Fibroblast of lung (primary cell): Measurements from ENCODE around the gene WDR11. TPM values are rescaled to one million over a fixed set of nuclear protein-coding genes. Genes with fewer than 3 reads are reported as not detected.

Source experiments
- DNase-seq, 2 donors: peaks; one replicate each; pipeline versions ENCODE4 v3.0.0 to v3.0.0-alpha.2; 2010; ENCODE audit warnings: low read depth in 2 of 2
- H2AFZ ChIP-seq: 2 replicates; pipeline ENCODE4 v1.5.1; 2012; ENCODE audit warnings: low read length, control low read depth, inconsistent platforms
- H3K27ac ChIP-seq: 2 replicates; pipeline ENCODE4 v1.5.1; 2011; ENCODE audit warnings: low read length, control low read depth; ENCODE audit not compliant: insufficient read depth
- H3K27me3 ChIP-seq: 2 replicates; pipeline ENCODE4 v1.5.1; 2011; ENCODE audit warnings: mild to moderate bottlenecking, low read length; ENCODE audit not compliant: control insufficient read depth, insufficient read depth
- H3K36me3 ChIP-seq: 2 replicates; pipeline ENCODE4 v1.5.1; 2011; ENCODE audit warnings: low read length; ENCODE audit not compliant: control insufficient read depth, insufficient read depth
- H3K4me1 ChIP-seq: 2 replicates; pipeline ENCODE4 v1.5.1; 2011; ENCODE audit warnings: low read length; ENCODE audit not compliant: control insufficient read depth, insufficient read depth; ENCODE audit errors: extremely low read depth
- H3K4me2 ChIP-seq: 2 replicates; pipeline ENCODE4 v1.5.1; 2011; ENCODE audit warnings: low read length, control low read depth; ENCODE audit not compliant: insufficient read depth; ENCODE audit errors: extremely low read depth
- H3K4me3 ChIP-seq, 4 experiments: fragments of 200-600 bp in 1 of 4; sonication (generic) in 1 of 4; replicated peaks in 1 of 4; 2 replicates each; pipeline ENCODE4 v1.5.1; 2011 to 2016; ENCODE audit warnings: low read length in 4 of 4, low read depth in 3 of 4, mild to moderate bottlenecking in 3 of 4, control low read depth in 2 of 4, inconsistent platforms in 1 of 4, mixed read lengths in 1 of 4; ENCODE audit not compliant: insufficient read depth in 1 of 4; ENCODE audit errors: control extremely low read depth in 1 of 4
- H3K79me2 ChIP-seq: 2 replicates; pipeline ENCODE4 v1.5.1; 2012; ENCODE audit warnings: mild to moderate bottlenecking, low read length, inconsistent platforms; ENCODE audit not compliant: control insufficient read depth, insufficient read depth
- H3K9ac ChIP-seq: 2 replicates; pipeline ENCODE4 v1.5.1; 2011; ENCODE audit warnings: mild to moderate bottlenecking, low read length, control low read depth; ENCODE audit not compliant: insufficient read depth
- H3K9me3 ChIP-seq: 2 replicates; pipeline ENCODE4 v1.5.1; 2012; ENCODE audit warnings: low read depth, low read length; ENCODE audit not compliant: control insufficient read depth, insufficient read depth
- H4K20me1 ChIP-seq: 2 replicates; pipeline ENCODE4 v1.5.1; 2011; ENCODE audit warnings: low read length; ENCODE audit not compliant: control insufficient read depth, insufficient read depth; ENCODE audit errors: extremely low read depth
- EZH2 ChIP-seq: IDR thresholded peaks from 2 replicates; pipeline ENCODE4 v1.5.1; 2012; ENCODE audit warnings: low read length, control low read depth, mild to moderate bottlenecking; ENCODE audit errors: missing control alignments
- polyA plus RNA-seq, 2 donors: library from polyadenylated mRNA; depleted of rRNA in 1 of 2; stranded (reverse) in 1 of 2; unstranded in 1 of 2; fragments of >200 nt; gene quantifications; 2 replicates each; pipeline ENCODE4 v1.2.1, GENCODE V29; 2011 to 2012; ENCODE audit warnings: missing spikeins in 1 of 2
- total RNA-seq: library from RNA; depleted of rRNA; stranded (reverse); fragments of >200 nt; gene quantifications from 2 replicates; pipeline ENCODE4 v1.2.1, GENCODE V29; 2014
- TF ChIP-seq, protein P1 (sequence below), 2 donors: IDR thresholded peaks in 1 of 2; conservative IDR thresholded peaks in 1 of 2; 1 replicate in 1 of 2; 2 replicates in 1 of 2; pipeline ENCODE4 v1.5.1; 2011 to 2012; ENCODE audit warnings: low read length in 2 of 2, control low read depth in 1 of 2, inconsistent platforms in 1 of 2, low read depth in 1 of 2, mild to moderate bottlenecking in 1 of 2

The WDR11 gene
- total and polyA plus RNA-seq, 2 donors (not counting 1 experiment from before 2014, with no cell fraction given), result 61.4 to 89.5 TPM

GRCh38 chr10:120838941-120839340, 12.2 kb upstream of the WDR11 start:
- H3K9me3 ChIP-seq, result no peaks in the 10 kb centered on the region
- no peak for DNase-seq
- no peaks in the 10 kb centered on the region for H3K79me2 ChIP-seq
- H3K9ac ChIP-seq, result no peak overlapping the region
- TF ChIP-seq, protein P1, sequence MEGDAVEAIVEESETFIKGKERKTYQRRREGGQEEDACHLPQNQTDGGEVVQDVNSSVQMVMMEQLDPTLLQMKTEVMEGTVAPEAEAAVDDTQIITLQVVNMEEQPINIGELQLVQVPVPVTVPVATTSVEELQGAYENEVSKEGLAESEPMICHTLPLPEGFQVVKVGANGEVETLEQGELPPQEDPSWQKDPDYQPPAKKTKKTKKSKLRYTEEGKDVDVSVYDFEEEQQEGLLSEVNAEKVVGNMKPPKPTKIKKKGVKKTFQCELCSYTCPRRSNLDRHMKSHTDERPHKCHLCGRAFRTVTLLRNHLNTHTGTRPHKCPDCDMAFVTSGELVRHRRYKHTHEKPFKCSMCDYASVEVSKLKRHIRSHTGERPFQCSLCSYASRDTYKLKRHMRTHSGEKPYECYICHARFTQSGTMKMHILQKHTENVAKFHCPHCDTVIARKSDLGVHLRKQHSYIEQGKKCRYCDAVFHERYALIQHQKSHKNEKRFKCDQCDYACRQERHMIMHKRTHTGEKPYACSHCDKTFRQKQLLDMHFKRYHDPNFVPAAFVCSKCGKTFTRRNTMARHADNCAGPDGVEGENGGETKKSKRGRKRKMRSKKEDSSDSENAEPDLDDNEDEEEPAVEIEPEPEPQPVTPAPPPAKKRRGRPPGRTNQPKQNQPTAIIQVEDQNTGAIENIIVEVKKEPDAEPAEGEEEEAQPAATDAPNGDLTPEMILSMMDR (conservative IDR thresholded peaks at IDR 0.05 in 1 of 2, IDR thresholded peaks at IDR 0.05 in 1 of 2; ENCODE audit: low read depth in 1 of 2, low read length in 2 of 2), result no peak
- TF ChIP-seq EZH2, result no peak
- no peak overlapping the region for H3K4me2 ChIP-seq
- no peak overlapping the region for H3K27ac ChIP-seq
- H3K27me3 ChIP-seq, result no peaks in the 10 kb centered on the region
- H3K36me3 ChIP-seq, result no peaks in the 10 kb centered on the region
- no peak overlapping the region for H3K4me3 ChIP-seq
- H3K4me1 ChIP-seq, result no peaks in the 10 kb centered on the region
- H4K20me1 ChIP-seq, result no peaks in the 10 kb centered on the region
- no peak overlapping the region for H2AFZ ChIP-seq

- Histone ChIP-seq H4K20me1 (no peaks in the 10 kb centered on the region), H3K4me1 (no peaks in the 10 kb centered on the region)
Observed at GRCh38 chr10:120841522-120842189, 9.5 kb upstream of the WDR11 start.

DNA sequence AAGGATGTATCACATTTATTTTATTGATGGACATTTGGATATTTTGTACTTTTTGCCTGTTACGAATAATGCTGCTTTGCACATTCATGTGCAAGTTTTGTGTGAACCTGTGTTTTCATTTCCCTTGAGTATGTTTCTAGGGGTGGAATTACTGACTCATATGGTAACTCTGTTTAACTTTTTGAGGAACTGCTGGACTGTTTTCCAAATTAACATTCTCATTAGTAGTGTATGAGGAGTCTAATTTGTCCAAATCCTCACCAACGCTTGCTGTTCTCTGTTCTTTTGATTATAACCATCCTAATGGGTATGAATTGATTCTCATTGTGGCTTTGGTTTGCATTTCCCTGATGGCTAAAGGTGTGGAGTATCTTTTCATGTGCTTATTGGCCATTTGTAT, 3.2 kb downstream of the WDR11 start:
- H3K4me2 ChIP-seq, result no peak overlapping the region
- H3K4me1 ChIP-seq, result peaks cover 4% of the 10 kb centered on the region
- H3K79me2 ChIP-seq, result peaks cover 32% of the 10 kb centered on the region
- no peak overlapping the region for H3K4me3 ChIP-seq
- no peaks in the 10 kb centered on the region for H4K20me1 ChIP-seq
- H3K27me3 ChIP-seq, result no peaks in the 10 kb centered on the region
- no peak overlapping the region for H3K9ac ChIP-seq
- DNase-seq, result no peak
- TF ChIP-seq, protein P1 (conservative IDR thresholded peaks at IDR 0.05 in 1 of 2, IDR thresholded peaks at IDR 0.05 in 1 of 2; ENCODE audit: low read depth in 1 of 2, low read length in 2 of 2), result no peak
- no peak for TF ChIP-seq EZH2
- H3K27ac ChIP-seq, result no peak overlapping the region
- no peak overlapping the region for H2AFZ ChIP-seq
- H3K9me3 ChIP-seq, result no peaks in the 10 kb centered on the region
- H3K36me3 ChIP-seq, result no peaks in the 10 kb centered on the region

More at GRCh38 chr10:120841522-120842189, 9.5 kb upstream of the WDR11 start:
- H3K9ac ChIP-seq, result no peak overlapping the region
- no peak overlapping the region for H3K4me2 ChIP-seq
- no peaks in the 10 kb centered on the region for H3K79me2 ChIP-seq
- H3K27ac ChIP-seq, result no peak overlapping the region
- DNase-seq, result peak in 1 of 2 donors; percentile 34
- TF ChIP-seq, protein P1 (conservative IDR thresholded peaks at IDR 0.05 in 1 of 2, IDR thresholded peaks at IDR 0.05 in 1 of 2; ENCODE audit: low read depth in 1 of 2, low read length in 2 of 2), result no peak
- TF ChIP-seq EZH2, result no peak
- H3K9me3 ChIP-seq, result no peaks in the 10 kb centered on the region
- H2AFZ ChIP-seq, result no peak overlapping the region
- no peak overlapping the region for H3K4me3 ChIP-seq
- no peaks in the 10 kb centered on the region for H3K36me3 ChIP-seq
- no peaks in the 10 kb centered on the region for H3K27me3 ChIP-seq
